OCI-LY7 (cell line): ENCODE data around the gene PTGES3L. TPM values are rescaled to one million over a fixed set of nuclear protein-coding genes. Genes with fewer than 3 reads are reported as not detected.
"Not testable (repeated sequence)": the region's sequence is repeated elsewhere in the genome, so short reads cannot be mapped to it uniquely, and the experiment has no call there.

Experiments used
- BruUV-seq: library from RNA; stranded (reverse); fragments of 400-500 nt; replicated peaks from 2 replicates; lab custom pipeline; 2021; lab: Mats Ljungman, UMichigan
- CTCF ChIA-PET: fragments of 300-600 bp; sonication (Branson Sonifier 250); formaldehyde crosslinking; loops from one replicate; lab custom pipeline; 2022; ENCODE audit warnings: antibody characterized with exemption; ENCODE audit not compliant: unreplicated experiment; lab: Charles Lee
- POLR2A ChIA-PET: fragments of 300-600 bp; sonication (Branson Sonifier 250); formaldehyde crosslinking; loops from one replicate; lab custom pipeline; 2022; ENCODE audit warnings: antibody characterized with exemption; lab: Charles Lee
- DNase-seq: peaks from one replicate; pipeline ENCODE4 v3.0.0-alpha.2; 2015; ENCODE audit warnings: low spot score
- H2AFZ ChIP-seq: fragments of 200-600 bp; sonication (generic), shearing (Covaris generic); 2 replicates; pipeline ENCODE4 v1.6.1; 2014; ENCODE audit warnings: mild to moderate bottlenecking, antibody characterized with exemption, low read length, moderate library complexity
- H3K27ac ChIP-seq: fragments of 200-600 bp; sonication (generic); 2 replicates; pipeline ENCODE4 v1.5.1; 2014; ENCODE audit warnings: mixed run types, low read depth, mild to moderate bottlenecking, moderate library complexity, low read length, inconsistent platforms; ENCODE audit not compliant: poor library complexity, severe bottlenecking
- H3K36me3 ChIP-seq: fragments of 200-600 bp; sonication (generic); 2 replicates; pipeline ENCODE4 v1.6.1; 2014; ENCODE audit warnings: mild to moderate bottlenecking, antibody characterized with exemption, low read length, moderate library complexity, mixed read lengths; ENCODE audit not compliant: insufficient read depth
- H3K4me1 ChIP-seq: fragments of 200-600 bp; sonication (generic); 2 replicates; pipeline ENCODE4 v1.5.1; 2014; ENCODE audit warnings: mild to moderate bottlenecking, low read length; ENCODE audit not compliant: insufficient read depth, poor library complexity, severe bottlenecking
- H3K4me2 ChIP-seq: fragments of 200-600 bp; sonication (generic); 2 replicates; pipeline ENCODE4 v1.6.1; 2014; ENCODE audit warnings: mild to moderate bottlenecking, low read length
- H3K4me3 ChIP-seq: fragments of 200-600 bp; sonication (generic); 2 replicates; pipeline ENCODE4 v1.5.1; 2014; ENCODE audit warnings: mild to moderate bottlenecking, low read depth, low read length; ENCODE audit not compliant: poor library complexity, severe bottlenecking
- H3K79me2 ChIP-seq: fragments of 200-600 bp; sonication (generic); 2 replicates; pipeline ENCODE4 v1.6.1; 2016; ENCODE audit warnings: low read depth, mild to moderate bottlenecking, low read length, moderate library complexity, mixed read lengths; ENCODE audit not compliant: insufficient read depth
- H3K9me2 ChIP-seq: fragments of 200-600 bp; sonication (generic); 2 replicates; pipeline ENCODE4 v1.6.1; 2016; ENCODE audit warnings: mild to moderate bottlenecking, low read length, mixed read lengths; ENCODE audit not compliant: insufficient read depth
- H3K9me3 ChIP-seq: fragments of 200-600 bp; sonication (generic); 2 replicates; pipeline ENCODE4 v1.6.1; 2014; ENCODE audit warnings: mild to moderate bottlenecking, mixed run types, low read length, mixed read lengths
- H4K20me1 ChIP-seq: fragments of 200-600 bp; sonication (generic); 2 replicates; pipeline ENCODE4 v1.6.1; 2014; ENCODE audit warnings: mild to moderate bottlenecking, antibody characterized with exemption, low read length, moderate library complexity, mixed read lengths; ENCODE audit not compliant: insufficient read depth
- CTCF ChIP-seq: fragments of 200-600 bp; sonication (generic); conservative IDR thresholded peaks from 2 replicates; pipeline ENCODE4 v1.5.1; 2014; ENCODE audit warnings: mild to moderate bottlenecking, antibody characterized with exemption, low read length, moderate library complexity, mixed read lengths
- EZH2phosphoT487 ChIP-seq: fragments of 200-600 bp; sonication (generic); IDR thresholded peaks from 2 replicates; pipeline ENCODE4 v1.6.1; 2018; ENCODE audit warnings: low read depth, borderline replicate concordance, mild to moderate bottlenecking, mixed run types, antibody characterized with exemption, low read length, moderate library complexity, mixed read lengths
- intact Hi-C: fragments of 100-400 bp; cut with micrococcal nuclease; formaldehyde crosslinking; loops from one replicate; pipeline ENCODE4 v1.10.0; 2022; ENCODE audit not compliant: unreplicated experiment
- total RNA-seq, 2 experiments: library from RNA; depleted of rRNA in 1 of 2; stranded (reverse); fragments of >200 nt in 1 of 2; shearing (Covaris generic) in 1 of 2; gene quantifications; 2 replicates each; pipeline ENCODE4 v1.2.3, GENCODE V29; 2014 to 2022

Gene PTGES3L
- total RNA-seq, 2 experiments from 2014 or later, result 0.13 to 2.1 TPM

- intact Hi-C loops, result loop anchor here (1.0 to 2.0 kb wide), 3 partner anchors 86 to 109 kb away; partner anchors contain the start of gene BECN1
- Histone ChIP-seq H3K9me2 (no peaks in the 10 kb centered on the region), H2AFZ (no peak overlapping the region; the same call in 1 of the 2 replicates), H3K79me2 (no peaks in the 10 kb centered on the region), H3K4me2 (no peak overlapping the region), H4K20me1 (no peaks in the 10 kb centered on the region), H3K4me1 (peaks cover 8% of the 10 kb centered on the region), H3K27ac (no peak overlapping the region), H3K36me3 (no peaks in the 10 kb centered on the region), H3K4me3 (no peak overlapping the region), H3K9me3 (no peaks in the 10 kb centered on the region)
- no TSS peak for BruUV-seq
- no peak for DNase-seq
- ChIA-PET POLR2A (no interaction called here), CTCF (no interaction called here)
- no peak for TF ChIP-seq EZH2phosphoT487
- TF ChIP-seq CTCF, result peak; percentile 53; the same call in 1 of the 2 replicates
These were observed 50.4 kb downstream of the PTGES3L start for GRCh38 chr17:42929497-42929844.

DNA sequence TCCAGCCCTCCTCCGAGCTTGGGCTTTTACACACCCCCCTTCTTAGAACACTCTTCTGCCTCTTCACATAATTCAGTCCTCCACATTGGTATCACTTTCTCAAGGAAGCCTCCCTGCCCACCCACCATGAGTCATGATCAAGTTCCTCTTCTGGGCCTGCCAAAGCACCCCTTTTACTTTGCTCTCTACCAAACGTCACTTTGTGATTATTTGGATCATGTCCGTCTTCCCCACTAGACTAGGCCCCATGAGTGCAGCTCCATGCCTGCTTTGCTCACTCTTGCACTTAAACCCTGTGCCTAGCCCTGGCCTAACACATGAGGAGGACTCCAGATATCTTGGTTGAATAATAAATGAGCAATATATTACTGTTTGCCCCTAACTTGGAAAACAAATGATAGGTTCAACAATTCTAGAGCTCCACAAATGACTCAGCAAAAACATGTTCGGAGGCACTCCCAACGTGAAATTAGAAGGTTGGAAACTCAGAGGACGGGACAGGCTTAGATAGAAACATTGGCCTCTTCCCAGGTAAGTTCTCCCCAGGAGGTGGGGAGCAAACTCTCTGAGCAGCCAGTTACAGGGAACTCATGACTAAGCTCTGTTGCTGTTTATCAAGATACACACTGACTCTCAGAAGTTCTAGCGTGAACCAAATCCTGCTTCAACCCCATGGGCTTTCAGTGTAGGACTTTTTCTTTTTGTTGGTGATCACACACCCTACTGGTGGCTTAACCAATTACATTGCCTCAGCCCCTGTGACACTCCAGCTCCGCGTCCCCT is 51.0 kb downstream of the PTGES3L start:
- intact Hi-C loops, result loop anchor here (1.0 to 2.0 kb wide), 3 partner anchors 86 to 109 kb away; partner anchors contain the start of gene BECN1
- no peaks in the 10 kb centered on the region for H3K9me2 ChIP-seq
- H2AFZ ChIP-seq, result peak overlapping the region; percentile 86
- peak overlapping the region; percentile 10 for H3K27ac ChIP-seq
- ChIA-PET POLR2A (interaction anchor here (0.6 kb wide), 1 partner anchor 53 kb away, joined by 3 read pairs; no protein-coding TSS in a partner anchor), CTCF (no interaction called here)
- TF ChIP-seq CTCF (peak; percentile 91), EZH2phosphoT487 (no peak)
- H3K4me3 ChIP-seq, result no peak overlapping the region
- H3K79me2 ChIP-seq, result no peaks in the 10 kb centered on the region
- H4K20me1 ChIP-seq, result no peaks in the 10 kb centered on the region
- H3K9me3 ChIP-seq, result no peaks in the 10 kb centered on the region
- H3K4me1 ChIP-seq, result peaks cover 8% of the 10 kb centered on the region
- DNase-seq, result peak; percentile 87
- no peaks in the 10 kb centered on the region for H3K36me3 ChIP-seq
- BruUV-seq, result no TSS peak
- peak overlapping the region; percentile 22; the same call in 1 of the 2 replicates for H3K4me2 ChIP-seq

DNA sequence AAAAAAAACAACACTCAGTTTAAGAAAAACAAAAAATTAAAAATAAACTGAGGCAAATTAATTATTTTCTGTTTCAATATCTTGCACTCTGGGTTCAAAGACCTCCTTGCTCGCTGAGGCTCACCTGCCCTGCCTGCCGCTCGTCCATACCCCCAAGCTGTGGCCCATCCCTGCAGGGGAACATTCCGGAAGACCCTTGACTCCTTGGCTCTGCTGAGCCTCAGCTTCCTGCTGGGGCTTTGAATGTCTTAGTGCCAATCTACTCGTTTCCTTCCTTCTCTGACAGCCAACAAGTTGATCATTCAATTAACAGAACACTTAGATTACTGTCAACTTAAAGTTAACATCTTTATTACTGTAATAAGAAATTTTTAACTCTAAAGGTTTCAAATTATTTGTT is 55.0 kb downstream of the PTGES3L start:
- ChIA-PET CTCF (no interaction called here), POLR2A (interaction anchor here (0.6 kb wide), 1 partner anchor 15 kb away, joined by 3 read pairs; no protein-coding TSS in a partner anchor)
- Histone ChIP-seq H3K4me2 (no peak overlapping the region), H3K4me3 (no peak overlapping the region), H4K20me1 (no peaks in the 10 kb centered on the region), H3K9me2 (no peaks in the 10 kb centered on the region), H3K79me2 (no peaks in the 10 kb centered on the region), H2AFZ (0 out of 2 replicates have a peak overlapping the region, but pooled peaks have one; percentile 13), H3K9me3 (no peaks in the 10 kb centered on the region), H3K27ac (no peak overlapping the region), H3K36me3 (no peaks in the 10 kb centered on the region), H3K4me1 (peaks cover 34% of the 10 kb centered on the region)
- TF ChIP-seq EZH2phosphoT487, result no peak
- no peak for TF ChIP-seq CTCF
- DNase-seq, result no peak
- intact Hi-C loops, result no loop called here
- no TSS peak for BruUV-seq

- H3K36me3 ChIP-seq, H3K27ac ChIP-seq, CTCF ChIA-PET, DNase-seq, H3K9me3 ChIP-seq, intact Hi-C loops, H3K4me3 ChIP-seq, H3K9me2 ChIP-seq, BruUV-seq, H3K79me2 ChIP-seq, H4K20me1 ChIP-seq: not testable (repeated sequence)
- H3K4me2 ChIP-seq, result peak overlapping the region; percentile 11; the same call in 1 of the 2 replicates
- H2AFZ ChIP-seq, result peak overlapping the region; percentile 93; the same call in 1 of the 2 replicates
- POLR2A ChIA-PET, result interaction anchor here (0.6 kb wide), 1 partner anchor 21 kb away, joined by 4 read pairs; no protein-coding TSS in a partner anchor
- H3K4me1 ChIP-seq, result peaks cover 37% of the 10 kb centered on the region
These were observed 56.4 kb downstream of the PTGES3L start for GRCh38 chr17:42923472-42923871.
